Neural cell (in vitro differentiated cells): Measurements from ENCODE around the gene TDRD3. TPM values are rescaled to one million over a fixed set of nuclear protein-coding genes. Genes with fewer than 3 reads are reported as not detected.

Experiments
- H2AFZ ChIP-seq: fragments of 200-600, 300-800 bp; sonication (generic), shearing (Covaris generic); 2 replicates; pipeline ENCODE4 v1.6.0; 2014; ENCODE audit warnings: low read depth, mild to moderate bottlenecking, antibody characterized with exemption, low read length, moderate library complexity
- H3F3A ChIP-seq: fragments of 200-600 bp; shearing (Covaris generic); 2 replicates; pipeline ENCODE4 v1.6.1; 2016; ENCODE audit warnings: mild to moderate bottlenecking, moderate library complexity, mixed read lengths, antibody characterized with exemption, low read length; ENCODE audit not compliant: insufficient read depth, poor library complexity, severe bottlenecking
- H3K27ac ChIP-seq: fragments of 200-600, 300-800 bp; sonication (generic), shearing (Covaris generic); 2 replicates; pipeline ENCODE4 v1.5.1; 2014; ENCODE audit warnings: mild to moderate bottlenecking, low read length, moderate library complexity
- H3K27me3 ChIP-seq: fragments of 300-800, 200-600 bp; sonication (generic), shearing (Covaris generic); 2 replicates; pipeline ENCODE4 v1.6.0; 2014; ENCODE audit warnings: mild to moderate bottlenecking, low read depth, low read length, moderate library complexity; ENCODE audit not compliant: insufficient read depth
- H3K36me3 ChIP-seq: fragments of 300-800, 200-600 bp; sonication (generic), shearing (Covaris generic); 2 replicates; pipeline ENCODE4 v1.5.1; 2014; ENCODE audit warnings: mild to moderate bottlenecking, antibody characterized with exemption, low read length, moderate library complexity; ENCODE audit not compliant: insufficient read depth
- H3K4me2 ChIP-seq: fragments of 300-800, 200-600 bp; sonication (generic), shearing (Covaris generic); 2 replicates; pipeline ENCODE4 v1.6.0; 2014; ENCODE audit warnings: mild to moderate bottlenecking, low read length
- H3K4me3 ChIP-seq: fragments of 300-800, 200-600 bp; sonication (generic), shearing (Covaris generic); 2 replicates; pipeline ENCODE4 v1.5.1; 2014; ENCODE audit warnings: mild to moderate bottlenecking, low read length, moderate library complexity
- H3K79me2 ChIP-seq: fragments of 200-600 bp; shearing (Covaris generic); replicated peaks from 2 replicates; pipeline ENCODE4 v1.6.0; 2014; ENCODE audit warnings: mild to moderate bottlenecking, low read length, moderate library complexity; ENCODE audit not compliant: insufficient read depth
- H3K9ac ChIP-seq: fragments of 300-800, 200-600 bp; sonication (generic), shearing (Covaris generic); 2 replicates; pipeline ENCODE4 v1.6.1; 2016; ENCODE audit warnings: mild to moderate bottlenecking, low read length, mixed read lengths
- H3K9me2 ChIP-seq: fragments of 200-600 bp; shearing (Covaris generic); 2 replicates; pipeline ENCODE4 v1.6.1; 2016; ENCODE audit warnings: mild to moderate bottlenecking, low read length, mixed read lengths; ENCODE audit not compliant: insufficient read depth
- H3K9me3 ChIP-seq: fragments of 200-600, 300-800 bp; sonication (generic), shearing (Covaris generic); 2 replicates; pipeline ENCODE4 v1.6.1; 2016; ENCODE audit warnings: mild to moderate bottlenecking, mixed run types, low read length, moderate library complexity, mixed read lengths
- H4K20me1 ChIP-seq: fragments of 200-600 bp; shearing (Covaris generic); 2 replicates; pipeline ENCODE4 v1.6.1; 2016; ENCODE audit warnings: mild to moderate bottlenecking, mixed run types; ENCODE audit not compliant: insufficient read depth
- CTCF ChIP-seq: fragments of 450-650 bp; IDR thresholded peaks from 2 replicates; pipeline ENCODE4 v1.5.1; 2014; ENCODE audit warnings: antibody characterized with exemption, mild to moderate bottlenecking, moderate library complexity; ENCODE audit not compliant: poor library complexity, severe bottlenecking
- EP300 ChIP-seq: fragments of 450-650 bp; conservative IDR thresholded peaks from 2 replicates; pipeline ENCODE4 v1.6.1; 2014; ENCODE audit warnings: antibody characterized with exemption, mild to moderate bottlenecking, moderate library complexity; ENCODE audit not compliant: poor library complexity, severe bottlenecking
- EZH2 ChIP-seq: fragments of 200-600, 300-800 bp; shearing (Covaris generic), sonication (generic); IDR thresholded peaks from 2 replicates; pipeline ENCODE4 v1.6.1; 2014; ENCODE audit warnings: antibody characterized with exemption, low read length, borderline replicate concordance, mild to moderate bottlenecking; ENCODE audit not compliant: insufficient read depth, poor library complexity, severe bottlenecking
- MXI1 ChIP-seq: fragments of 450-650 bp; conservative IDR thresholded peaks from 2 replicates; pipeline ENCODE4 v1.6.1; 2014; ENCODE audit warnings: antibody characterized with exemption, mild to moderate bottlenecking; ENCODE audit not compliant: poor library complexity, severe bottlenecking
- POLR2AphosphoS5 ChIP-seq: IDR thresholded peaks from 2 replicates; pipeline ENCODE4 v1.6.1; 2012
- RAD21 ChIP-seq: fragments of 450-650 bp; conservative IDR thresholded peaks from 2 replicates; pipeline ENCODE4 v1.6.1; 2014; ENCODE audit warnings: antibody characterized with exemption, mild to moderate bottlenecking, moderate library complexity
- SMC3 ChIP-seq: fragments of 450-650 bp; conservative IDR thresholded peaks from 2 replicates; pipeline ENCODE4 v1.6.1; 2014; ENCODE audit warnings: antibody characterized with exemption, mild to moderate bottlenecking, moderate library complexity; ENCODE audit not compliant: poor library complexity
- TAF1 ChIP-seq: IDR thresholded peaks from 2 replicates; pipeline ENCODE4 v1.6.1; 2012; ENCODE audit warnings: low read depth
- polyA plus RNA-seq: library from polyadenylated mRNA; depleted of rRNA; stranded (reverse); fragments of >200 nt; gene quantifications from 2 replicates; pipeline ENCODE4 v1.2.3, GENCODE V29; 2014
- TF ChIP-seq, protein P1 (sequence below): IDR thresholded peaks from 2 replicates; pipeline ENCODE4 v1.6.1; 2012; ENCODE audit warnings: borderline replicate concordance

The TDRD3 gene
- polyA plus RNA-seq, 1 donor from 2014 or later, result 10.0 TPM

DNA sequence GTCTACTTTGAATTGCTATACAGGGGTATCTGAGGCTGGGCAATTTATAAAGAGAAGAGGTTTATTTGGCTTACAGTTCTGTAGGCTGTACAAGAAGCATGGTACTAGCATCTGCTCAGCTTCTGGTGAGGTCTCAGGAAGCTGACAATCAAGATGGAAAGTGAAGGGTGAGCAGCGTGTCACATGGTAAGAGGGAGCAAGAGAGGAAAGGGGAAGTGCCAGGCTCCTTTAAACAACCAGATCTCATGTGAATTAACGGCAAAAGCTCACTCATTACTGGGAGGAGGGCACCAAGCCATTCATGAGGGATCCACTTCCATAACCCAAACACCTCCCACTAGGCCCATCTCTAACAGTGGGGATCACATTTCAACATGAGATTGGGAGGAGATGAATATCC is 222.4 kb downstream of the TDRD3 start:
- H3K27me3 ChIP-seq, result no peaks in the 10 kb centered on the region
- TF ChIP-seq CTCF (no peak), SMC3 (no peak), RAD21 (no peak), EZH2 (no peak), EP300 (no peak), MXI1 (no peak), TAF1 (no peak), POLR2AphosphoS5 (no peak)
- TF ChIP-seq, protein P1, sequence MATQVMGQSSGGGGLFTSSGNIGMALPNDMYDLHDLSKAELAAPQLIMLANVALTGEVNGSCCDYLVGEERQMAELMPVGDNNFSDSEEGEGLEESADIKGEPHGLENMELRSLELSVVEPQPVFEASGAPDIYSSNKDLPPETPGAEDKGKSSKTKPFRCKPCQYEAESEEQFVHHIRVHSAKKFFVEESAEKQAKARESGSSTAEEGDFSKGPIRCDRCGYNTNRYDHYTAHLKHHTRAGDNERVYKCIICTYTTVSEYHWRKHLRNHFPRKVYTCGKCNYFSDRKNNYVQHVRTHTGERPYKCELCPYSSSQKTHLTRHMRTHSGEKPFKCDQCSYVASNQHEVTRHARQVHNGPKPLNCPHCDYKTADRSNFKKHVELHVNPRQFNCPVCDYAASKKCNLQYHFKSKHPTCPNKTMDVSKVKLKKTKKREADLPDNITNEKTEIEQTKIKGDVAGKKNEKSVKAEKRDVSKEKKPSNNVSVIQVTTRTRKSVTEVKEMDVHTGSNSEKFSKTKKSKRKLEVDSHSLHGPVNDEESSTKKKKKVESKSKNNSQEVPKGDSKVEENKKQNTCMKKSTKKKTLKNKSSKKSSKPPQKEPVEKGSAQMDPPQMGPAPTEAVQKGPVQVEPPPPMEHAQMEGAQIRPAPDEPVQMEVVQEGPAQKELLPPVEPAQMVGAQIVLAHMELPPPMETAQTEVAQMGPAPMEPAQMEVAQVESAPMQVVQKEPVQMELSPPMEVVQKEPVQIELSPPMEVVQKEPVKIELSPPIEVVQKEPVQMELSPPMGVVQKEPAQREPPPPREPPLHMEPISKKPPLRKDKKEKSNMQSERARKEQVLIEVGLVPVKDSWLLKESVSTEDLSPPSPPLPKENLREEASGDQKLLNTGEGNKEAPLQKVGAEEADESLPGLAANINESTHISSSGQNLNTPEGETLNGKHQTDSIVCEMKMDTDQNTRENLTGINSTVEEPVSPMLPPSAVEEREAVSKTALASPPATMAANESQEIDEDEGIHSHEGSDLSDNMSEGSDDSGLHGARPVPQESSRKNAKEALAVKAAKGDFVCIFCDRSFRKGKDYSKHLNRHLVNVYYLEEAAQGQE, result no peak
- H3F3A ChIP-seq, result no peaks in the 10 kb centered on the region
- no peaks in the 10 kb centered on the region for H3K79me2 ChIP-seq
- H3K4me3 ChIP-seq, result no peak overlapping the region
- no peak overlapping the region for H3K9ac ChIP-seq
- H3K9me3 ChIP-seq, result no peaks in the 10 kb centered on the region
- no peak overlapping the region for H3K4me2 ChIP-seq
- no peaks in the 10 kb centered on the region for H4K20me1 ChIP-seq
- H3K36me3 ChIP-seq, result no peaks in the 10 kb centered on the region
- H3K27ac ChIP-seq, result no peak overlapping the region
- H3K9me2 ChIP-seq, result no peaks in the 10 kb centered on the region
- H2AFZ ChIP-seq, result no peak overlapping the region

DNA sequence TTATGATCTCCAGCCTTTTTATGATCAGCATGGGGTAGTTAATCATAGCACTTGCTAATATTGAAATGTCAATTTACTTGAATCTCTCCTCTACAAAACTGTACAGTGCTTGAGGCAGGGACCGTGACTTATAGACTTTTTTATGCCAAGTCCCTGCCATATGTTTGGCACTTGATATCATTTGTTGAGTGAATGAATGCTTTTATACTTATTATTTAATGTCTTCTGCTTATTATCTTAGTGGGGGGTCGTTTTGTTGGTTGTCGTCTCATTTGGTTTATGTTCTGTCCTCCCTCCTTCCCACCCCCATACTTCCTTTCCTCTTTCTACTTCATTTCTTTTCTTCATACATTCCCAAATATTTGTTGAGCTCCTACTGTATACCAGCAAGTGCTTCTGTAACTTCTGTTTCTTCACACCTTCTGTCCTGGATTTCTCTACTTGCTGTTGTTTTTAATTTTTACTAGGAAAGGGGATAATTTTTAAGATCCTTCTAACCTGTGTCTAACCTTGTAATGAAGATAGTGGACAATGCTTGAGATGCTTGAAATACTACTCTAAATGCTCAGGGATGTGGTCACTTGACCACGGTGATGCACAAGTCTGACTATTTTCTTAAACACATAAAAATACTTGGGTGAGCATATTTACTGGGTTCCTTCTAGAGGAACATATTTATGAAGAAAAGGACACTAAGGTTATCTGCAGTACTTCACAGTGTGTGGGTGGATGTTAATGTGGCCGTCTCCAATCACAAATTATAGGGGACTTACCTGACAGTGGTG is 223.8 kb downstream of the TDRD3 start:
- Histone ChIP-seq H3K9me3 (no peaks in the 10 kb centered on the region), H3K79me2 (no peaks in the 10 kb centered on the region), H3F3A (no peaks in the 10 kb centered on the region), H3K4me2 (no peak overlapping the region), H3K27ac (no peak overlapping the region), H3K27me3 (no peaks in the 10 kb centered on the region), H3K9ac (no peak overlapping the region), H3K36me3 (no peaks in the 10 kb centered on the region), H3K4me3 (no peak overlapping the region), H3K9me2 (no peaks in the 10 kb centered on the region), H2AFZ (no peak overlapping the region), H4K20me1 (no peaks in the 10 kb centered on the region)
- TF ChIP-seq MXI1 (no peak), SMC3 (no peak), EZH2 (no peak), EP300 (no peak), CTCF (no peak), TAF1 (no peak), POLR2AphosphoS5 (no peak), RAD21 (no peak)
